Parathyroid adenoma (tissue), 2 donors: ENCODE measurements around the gene NGB.
A peak's percentile ranks its signal among the peaks of the same experiment; 100 is the strongest.

Source experiments
- H2AFZ ChIP-seq: fragments of 300-600 bp; sonication (generic); one replicate; pipeline ENCODE4 v1.7.0; 2017; ENCODE audit warnings: antibody characterized with exemption, mild to moderate bottlenecking
- H3K27ac ChIP-seq: fragments of 300-600 bp; sonication (generic); one replicate; pipeline ENCODE4 v1.7.0; 2017
- H3K27me3 ChIP-seq: fragments of 300-600 bp; sonication (generic); one replicate; pipeline ENCODE4 v1.7.0; 2017; ENCODE audit warnings: low read length; ENCODE audit not compliant: control insufficient read depth, insufficient read depth
- H3K36me3 ChIP-seq: fragments of 300-600 bp; sonication (generic); one replicate; pipeline ENCODE4 v1.7.0; 2017; ENCODE audit warnings: low read length; ENCODE audit not compliant: control insufficient read depth, insufficient read depth
- H3K4me1 ChIP-seq: fragments of 300-600 bp; sonication (generic); one replicate; pipeline ENCODE4 v1.7.0; 2017; ENCODE audit warnings: control low read depth
- H3K4me2 ChIP-seq: fragments of 300-600 bp; sonication (generic); one replicate; pipeline ENCODE4 v1.7.0; 2017; ENCODE audit warnings: low read length
- H3K4me3 ChIP-seq: fragments of 300-600 bp; sonication (generic); one replicate; pipeline ENCODE4 v1.7.0; 2017; ENCODE audit warnings: low read depth, low read length
- H3K79me2 ChIP-seq: fragments of 300-600 bp; sonication (generic); one replicate; pipeline ENCODE4 v1.7.0; 2017; ENCODE audit warnings: control low read depth
- H3K9ac ChIP-seq: fragments of 300-600 bp; sonication (generic); one replicate; pipeline ENCODE4 v1.7.0; 2017; ENCODE audit warnings: mild to moderate bottlenecking
- H3K9me3 ChIP-seq: fragments of 300-600 bp; sonication (generic); one replicate; pipeline ENCODE4 v1.7.0; 2017; ENCODE audit warnings: low read length; ENCODE audit not compliant: control insufficient read depth
- TF ChIP-seq, protein P1 (sequence below): fragments of 300-600 bp; sonication (generic); IDR thresholded peaks from one replicate; pipeline ENCODE4 v1.7.0; 2017; ENCODE audit warnings: antibody characterized with exemption, mild to moderate bottlenecking
- donor health status: primary hyperparathyroidism.

NGB gene

DNA sequence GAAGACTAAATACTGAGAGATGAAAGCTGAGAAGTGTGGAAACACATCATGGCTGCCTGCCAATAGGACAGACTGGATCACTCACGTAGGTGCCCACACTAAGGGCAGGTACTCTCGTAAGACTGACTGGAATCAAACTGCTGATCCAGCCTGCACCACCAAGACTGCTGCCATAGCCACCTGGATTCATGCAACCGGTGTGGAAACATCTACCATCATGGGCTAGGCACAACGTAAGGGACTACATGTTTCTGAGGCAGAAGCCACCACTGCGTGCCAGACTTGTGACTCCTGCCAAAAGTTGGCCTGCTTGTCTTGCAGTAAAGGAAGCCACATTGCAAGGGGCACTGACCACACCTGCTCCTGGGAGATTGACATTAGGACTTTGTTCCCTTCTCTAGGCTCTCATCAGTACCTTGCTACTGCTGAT lies 45.9 kb upstream of the NGB start:
- Histone ChIP-seq H3K9me3 (no peaks in the 10 kb centered on the region), H3K79me2 (peaks cover 11% of the 10 kb centered on the region), H2AFZ (peak overlapping the region; percentile 36), H3K27me3 (no peaks in the 10 kb centered on the region), H3K4me3 (no peak overlapping the region), H3K27ac (peak overlapping the region; percentile 72), H3K36me3 (no peaks in the 10 kb centered on the region), H3K4me2 (no peak overlapping the region), H3K9ac (no peak overlapping the region), H3K4me1 (peaks cover 38% of the 10 kb centered on the region)
- TF ChIP-seq, protein P1, sequence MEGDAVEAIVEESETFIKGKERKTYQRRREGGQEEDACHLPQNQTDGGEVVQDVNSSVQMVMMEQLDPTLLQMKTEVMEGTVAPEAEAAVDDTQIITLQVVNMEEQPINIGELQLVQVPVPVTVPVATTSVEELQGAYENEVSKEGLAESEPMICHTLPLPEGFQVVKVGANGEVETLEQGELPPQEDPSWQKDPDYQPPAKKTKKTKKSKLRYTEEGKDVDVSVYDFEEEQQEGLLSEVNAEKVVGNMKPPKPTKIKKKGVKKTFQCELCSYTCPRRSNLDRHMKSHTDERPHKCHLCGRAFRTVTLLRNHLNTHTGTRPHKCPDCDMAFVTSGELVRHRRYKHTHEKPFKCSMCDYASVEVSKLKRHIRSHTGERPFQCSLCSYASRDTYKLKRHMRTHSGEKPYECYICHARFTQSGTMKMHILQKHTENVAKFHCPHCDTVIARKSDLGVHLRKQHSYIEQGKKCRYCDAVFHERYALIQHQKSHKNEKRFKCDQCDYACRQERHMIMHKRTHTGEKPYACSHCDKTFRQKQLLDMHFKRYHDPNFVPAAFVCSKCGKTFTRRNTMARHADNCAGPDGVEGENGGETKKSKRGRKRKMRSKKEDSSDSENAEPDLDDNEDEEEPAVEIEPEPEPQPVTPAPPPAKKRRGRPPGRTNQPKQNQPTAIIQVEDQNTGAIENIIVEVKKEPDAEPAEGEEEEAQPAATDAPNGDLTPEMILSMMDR = no peak

DNA sequence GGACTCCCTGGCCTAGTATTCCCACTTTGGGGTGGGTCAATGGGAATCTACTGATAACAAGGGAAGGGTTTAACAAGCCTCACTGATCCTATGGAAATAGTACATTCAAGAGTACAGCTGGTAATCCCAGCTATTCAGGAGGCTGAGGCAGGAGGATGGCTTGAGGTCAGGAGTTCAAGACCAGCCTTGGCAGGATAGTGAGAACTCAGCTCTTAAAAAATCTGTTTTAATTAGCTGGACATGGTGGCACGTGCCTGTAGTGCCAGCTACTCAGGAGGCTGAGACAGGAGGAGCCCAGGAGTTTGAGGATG lies 45.1 kb upstream of the NGB start:
- TF ChIP-seq, protein P1 = no peak
- peak overlapping the region; percentile 72 for H3K27ac ChIP-seq

DNA sequence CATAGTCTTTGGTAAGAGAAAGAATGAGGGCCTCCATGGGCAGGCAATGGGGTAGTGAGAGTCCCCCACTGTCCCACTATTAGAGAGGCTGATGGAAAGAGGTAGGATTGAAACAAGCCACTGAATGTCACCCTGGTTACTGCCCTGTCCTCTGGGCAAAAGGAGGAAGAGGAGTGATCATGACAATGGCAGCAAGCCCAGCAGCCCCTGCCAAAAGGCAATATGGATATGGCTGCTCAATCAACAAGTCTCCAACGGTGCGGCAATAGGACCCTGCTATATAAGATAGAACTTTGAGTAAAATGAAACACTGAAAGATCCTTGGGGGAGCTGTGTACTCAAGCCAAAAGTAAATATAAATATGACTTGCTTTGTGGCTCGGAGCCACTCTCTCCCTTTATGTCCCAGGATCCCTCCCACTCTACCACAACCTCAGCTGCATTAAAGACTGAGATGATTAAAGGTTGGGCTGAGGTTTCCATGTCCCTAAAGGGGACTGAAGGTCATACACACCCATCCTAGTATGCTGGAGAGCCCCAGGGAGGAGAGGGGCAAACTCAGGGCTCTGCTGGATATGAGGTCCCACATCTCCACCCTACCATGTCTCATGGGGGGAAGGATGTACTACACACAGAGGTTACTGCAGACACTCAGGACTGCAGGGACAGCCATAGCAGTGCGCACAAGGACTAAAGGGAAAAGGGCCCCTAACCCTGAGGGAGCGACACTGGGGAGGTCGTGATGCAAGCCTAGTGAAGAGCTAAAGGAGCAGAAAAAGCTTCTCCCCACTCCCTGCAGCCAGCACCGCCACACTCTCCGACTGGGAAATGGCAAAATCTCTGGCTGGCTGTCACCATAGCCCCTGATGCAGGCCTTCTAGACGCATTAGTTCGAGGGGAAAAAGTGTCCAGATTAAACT lies 43.8 kb upstream of the NGB start:
- peak overlapping the region; percentile 54 for H2AFZ ChIP-seq
- no peaks in the 10 kb centered on the region for H3K36me3 ChIP-seq
- H3K27ac ChIP-seq = peak overlapping the region; percentile 46
- H3K9me3 ChIP-seq = no peaks in the 10 kb centered on the region
- H3K4me3 ChIP-seq = no peak overlapping the region
- H3K4me1 ChIP-seq = peaks cover 37% of the 10 kb centered on the region
- no peak overlapping the region for H3K9ac ChIP-seq
- no peaks in the 10 kb centered on the region for H3K27me3 ChIP-seq
- TF ChIP-seq, protein P1 = no peak
- H3K4me2 ChIP-seq = no peak overlapping the region
- H3K79me2 ChIP-seq = peaks cover 24% of the 10 kb centered on the region

More for the DNA sequence above, 45.1 kb upstream of the NGB start:
- no peak overlapping the region for H3K4me3 ChIP-seq
- H3K36me3 ChIP-seq = no peaks in the 10 kb centered on the region
- no peaks in the 10 kb centered on the region for H3K27me3 ChIP-seq
- H3K9me3 ChIP-seq = no peaks in the 10 kb centered on the region
- no peak overlapping the region for H2AFZ ChIP-seq
- H3K4me1 ChIP-seq = peaks cover 38% of the 10 kb centered on the region
- H3K4me2 ChIP-seq = no peak overlapping the region
- peaks cover 13% of the 10 kb centered on the region for H3K79me2 ChIP-seq
- no peak overlapping the region for H3K9ac ChIP-seq

DNA sequence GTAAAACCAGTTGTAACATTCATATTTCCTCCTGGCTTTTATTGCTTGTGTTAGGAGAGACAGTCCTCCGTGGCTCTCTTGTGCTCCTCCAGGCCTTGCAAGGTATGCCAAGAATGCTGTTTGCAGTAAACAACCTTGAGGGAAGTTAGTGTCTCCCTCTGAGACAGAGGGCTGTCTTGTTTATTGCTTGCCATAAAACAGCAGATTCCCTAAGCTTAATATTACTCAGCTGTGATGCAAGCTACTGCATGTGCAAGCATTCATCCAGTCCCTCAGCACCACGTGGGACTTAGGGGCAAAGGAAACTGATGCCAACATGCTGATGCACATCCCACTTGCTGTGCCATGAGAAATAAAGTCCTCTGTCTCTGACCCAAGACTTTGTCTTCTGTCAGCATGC lies 43.0 kb upstream of the NGB start:
- peaks cover 34% of the 10 kb centered on the region for H3K4me1 ChIP-seq
- H3K9ac ChIP-seq = no peak overlapping the region
- TF ChIP-seq, protein P1 = no peak
- H3K36me3 ChIP-seq = no peaks in the 10 kb centered on the region
- peak overlapping the region; percentile 46 for H3K27ac ChIP-seq
- H3K79me2 ChIP-seq = peaks cover 21% of the 10 kb centered on the region
- H3K27me3 ChIP-seq = no peaks in the 10 kb centered on the region
- no peak overlapping the region for H2AFZ ChIP-seq
- no peak overlapping the region for H3K4me3 ChIP-seq
- no peak overlapping the region for H3K4me2 ChIP-seq
- no peaks in the 10 kb centered on the region for H3K9me3 ChIP-seq

GRCh38 chr14:77313371-77313770 lies 42.4 kb upstream of the NGB start:
- TF ChIP-seq, protein P1 = no peak
- Histone ChIP-seq H3K36me3 (no peaks in the 10 kb centered on the region), H3K79me2 (peaks cover 22% of the 10 kb centered on the region)

More at GRCh38 chr14:77313371-77313770, 42.4 kb upstream of the NGB start:
- no peak overlapping the region for H3K27ac ChIP-seq
- H3K4me1 ChIP-seq = peaks cover 34% of the 10 kb centered on the region
- no peaks in the 10 kb centered on the region for H3K27me3 ChIP-seq
- H2AFZ ChIP-seq = no peak overlapping the region
- H3K9ac ChIP-seq = no peak overlapping the region
- H3K9me3 ChIP-seq = no peaks in the 10 kb centered on the region
- H3K4me2 ChIP-seq = no peak overlapping the region
- H3K4me3 ChIP-seq = no peak overlapping the region
